Astrocyte of the spinal cord (primary cell): ENCODE results near the gene KCNN4.
A peak's percentile ranks its signal among the peaks of the same experiment; 100 is the strongest.

ENCODE experiments used
- DNase-seq: peaks from one replicate; pipeline ENCODE4 v3.0.0; 2011; ENCODE audit warnings: low read depth, low spot score
- H3K4me3 ChIP-seq: 2 replicates; pipeline ENCODE4 v1.5.1; 2011; ENCODE audit warnings: low read depth, mild to moderate bottlenecking, low read length, moderate library complexity
- in situ Hi-C: cut with HindIII; loops from 2 replicates; pipeline ENCODE4 v1.10.0; 2017; ENCODE audit warnings: low sequenced_read_pairs
- TF ChIP-seq, protein P1 (sequence below): IDR thresholded peaks from 2 replicates; pipeline ENCODE4 v1.5.1; 2012; ENCODE audit warnings: low read depth, mild to moderate bottlenecking, low read length, inconsistent platforms

KCNN4 gene

DNA sequence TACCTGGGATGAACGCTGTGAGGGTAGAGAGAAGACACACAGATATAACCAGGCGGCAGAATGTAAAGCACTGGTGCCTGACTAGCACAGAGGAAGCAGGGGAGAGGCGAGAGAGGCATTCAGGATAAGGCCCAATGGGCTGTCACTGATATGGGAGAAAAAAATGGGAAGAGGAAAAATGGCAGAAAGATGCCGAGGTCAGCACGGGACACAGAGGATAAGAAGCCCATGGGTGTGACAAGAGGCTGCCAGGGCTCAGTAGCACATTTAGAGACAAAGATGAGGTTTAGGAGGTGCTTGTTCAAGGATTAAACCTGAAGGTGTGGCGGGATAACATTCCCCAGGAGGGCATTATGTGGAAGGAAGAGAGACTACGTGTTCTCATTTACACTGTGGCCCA, 31.6 kb downstream of the KCNN4 start:
- no peak overlapping the region for H3K4me3 ChIP-seq
- DNase-seq: no peak
- TF ChIP-seq, protein P1, sequence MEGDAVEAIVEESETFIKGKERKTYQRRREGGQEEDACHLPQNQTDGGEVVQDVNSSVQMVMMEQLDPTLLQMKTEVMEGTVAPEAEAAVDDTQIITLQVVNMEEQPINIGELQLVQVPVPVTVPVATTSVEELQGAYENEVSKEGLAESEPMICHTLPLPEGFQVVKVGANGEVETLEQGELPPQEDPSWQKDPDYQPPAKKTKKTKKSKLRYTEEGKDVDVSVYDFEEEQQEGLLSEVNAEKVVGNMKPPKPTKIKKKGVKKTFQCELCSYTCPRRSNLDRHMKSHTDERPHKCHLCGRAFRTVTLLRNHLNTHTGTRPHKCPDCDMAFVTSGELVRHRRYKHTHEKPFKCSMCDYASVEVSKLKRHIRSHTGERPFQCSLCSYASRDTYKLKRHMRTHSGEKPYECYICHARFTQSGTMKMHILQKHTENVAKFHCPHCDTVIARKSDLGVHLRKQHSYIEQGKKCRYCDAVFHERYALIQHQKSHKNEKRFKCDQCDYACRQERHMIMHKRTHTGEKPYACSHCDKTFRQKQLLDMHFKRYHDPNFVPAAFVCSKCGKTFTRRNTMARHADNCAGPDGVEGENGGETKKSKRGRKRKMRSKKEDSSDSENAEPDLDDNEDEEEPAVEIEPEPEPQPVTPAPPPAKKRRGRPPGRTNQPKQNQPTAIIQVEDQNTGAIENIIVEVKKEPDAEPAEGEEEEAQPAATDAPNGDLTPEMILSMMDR: no peak
- in situ Hi-C loops: no loop called here

DNA sequence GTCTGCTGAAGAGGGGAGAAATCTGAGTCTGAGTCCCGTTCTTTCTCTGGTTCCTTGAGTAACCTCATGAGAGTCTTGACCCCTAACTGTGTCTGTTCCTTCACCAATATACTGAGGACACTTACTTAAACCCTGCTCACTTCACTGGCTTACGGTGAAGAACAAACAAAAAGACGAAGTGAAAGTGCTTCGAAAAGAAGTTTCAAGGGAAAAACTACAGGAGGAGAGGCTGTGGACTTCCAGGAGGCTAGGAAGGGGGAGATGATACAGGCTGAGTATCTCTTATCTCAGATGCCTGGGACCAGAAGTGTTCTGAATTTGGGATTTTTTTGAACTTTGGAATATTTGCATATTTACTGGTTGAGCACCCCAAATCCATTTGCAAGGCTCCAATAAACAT, 32.1 kb downstream of the KCNN4 start:
- DNase-seq: no peak
- TF ChIP-seq, protein P1: no peak
- in situ Hi-C loops: no loop called here
- no peak overlapping the region for H3K4me3 ChIP-seq

DNA sequence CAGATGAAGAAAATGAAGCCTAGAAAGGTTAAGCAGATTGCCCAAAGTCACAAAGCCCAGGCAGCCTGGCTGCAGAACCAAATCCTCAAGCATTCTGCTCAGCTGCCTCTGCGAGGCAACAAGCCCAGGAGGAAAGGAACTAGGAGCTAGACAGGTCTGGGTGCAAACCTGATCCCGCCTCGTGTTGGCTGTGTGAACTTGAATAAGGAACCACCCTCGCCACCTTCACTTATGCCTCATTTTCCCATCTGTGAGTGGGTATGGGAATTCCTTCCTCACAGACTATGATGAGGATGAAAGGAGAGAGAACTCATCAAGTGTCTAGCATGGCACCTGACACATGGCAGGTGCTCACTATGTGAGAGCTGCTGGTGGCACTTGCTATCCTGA, 32.6 kb downstream of the KCNN4 start:
- in situ Hi-C loops: no loop called here
- DNase-seq: no peak
- TF ChIP-seq, protein P1: no peak
- H3K4me3 ChIP-seq: no peak overlapping the region

DNA sequence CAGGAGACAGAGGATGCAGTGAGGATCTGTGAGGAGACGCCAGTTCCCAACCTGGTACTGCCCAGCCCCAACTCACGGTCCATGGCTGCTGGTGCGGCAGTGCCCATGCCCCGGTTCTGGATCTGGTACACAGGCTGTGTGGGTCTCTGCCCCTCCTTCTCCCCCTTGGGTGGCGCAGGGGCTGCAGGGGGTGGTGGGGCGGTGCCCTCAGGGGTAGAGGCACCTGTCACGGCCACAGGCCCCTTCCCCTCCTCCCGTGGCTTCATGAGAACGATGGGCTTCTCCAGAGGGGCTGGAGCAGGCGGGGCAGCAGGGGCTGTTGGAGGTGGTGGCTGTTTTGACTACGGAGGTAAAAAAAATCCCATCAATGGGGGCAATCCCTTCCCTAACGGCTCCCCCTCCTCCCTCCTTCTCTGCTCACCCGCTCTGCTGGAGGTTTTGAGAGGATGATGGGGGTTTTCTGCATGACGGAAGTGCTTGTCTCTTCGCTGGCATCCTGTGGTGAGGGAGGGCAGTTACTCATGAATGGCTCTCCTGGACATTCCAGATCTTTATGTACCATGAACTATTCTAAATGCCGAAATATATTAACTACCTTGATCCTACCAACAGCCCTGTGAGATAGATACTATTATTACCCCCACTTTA, 33.1 kb downstream of the KCNN4 start:
- in situ Hi-C loops: no loop called here
- peak; percentile 29 for DNase-seq
- no peak overlapping the region for H3K4me3 ChIP-seq
- TF ChIP-seq, protein P1: no peak

DNA sequence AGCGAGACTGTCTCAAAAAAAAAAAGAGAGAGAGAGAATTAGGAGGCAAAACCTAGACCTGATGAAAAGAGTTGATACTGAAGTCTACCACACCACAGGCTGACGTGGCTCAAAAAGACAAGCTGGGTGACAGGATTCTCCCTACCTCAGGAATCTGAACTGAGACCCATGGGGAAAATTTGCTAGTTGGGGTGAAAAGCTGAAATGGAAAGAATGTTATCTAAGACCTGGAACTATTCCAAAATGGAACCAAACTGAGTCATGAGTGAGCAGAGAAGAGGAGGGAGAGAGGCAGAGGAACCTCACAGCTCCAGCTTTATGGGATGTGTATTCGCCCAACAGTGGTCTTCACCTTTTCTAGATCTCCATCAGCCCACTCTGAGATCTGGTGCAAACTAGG, 37.7 kb downstream of the KCNN4 start:
- TF ChIP-seq, protein P1: no peak
- DNase-seq: peak; percentile 48
- in situ Hi-C loops: no loop called here
- no peak overlapping the region for H3K4me3 ChIP-seq

DNA sequence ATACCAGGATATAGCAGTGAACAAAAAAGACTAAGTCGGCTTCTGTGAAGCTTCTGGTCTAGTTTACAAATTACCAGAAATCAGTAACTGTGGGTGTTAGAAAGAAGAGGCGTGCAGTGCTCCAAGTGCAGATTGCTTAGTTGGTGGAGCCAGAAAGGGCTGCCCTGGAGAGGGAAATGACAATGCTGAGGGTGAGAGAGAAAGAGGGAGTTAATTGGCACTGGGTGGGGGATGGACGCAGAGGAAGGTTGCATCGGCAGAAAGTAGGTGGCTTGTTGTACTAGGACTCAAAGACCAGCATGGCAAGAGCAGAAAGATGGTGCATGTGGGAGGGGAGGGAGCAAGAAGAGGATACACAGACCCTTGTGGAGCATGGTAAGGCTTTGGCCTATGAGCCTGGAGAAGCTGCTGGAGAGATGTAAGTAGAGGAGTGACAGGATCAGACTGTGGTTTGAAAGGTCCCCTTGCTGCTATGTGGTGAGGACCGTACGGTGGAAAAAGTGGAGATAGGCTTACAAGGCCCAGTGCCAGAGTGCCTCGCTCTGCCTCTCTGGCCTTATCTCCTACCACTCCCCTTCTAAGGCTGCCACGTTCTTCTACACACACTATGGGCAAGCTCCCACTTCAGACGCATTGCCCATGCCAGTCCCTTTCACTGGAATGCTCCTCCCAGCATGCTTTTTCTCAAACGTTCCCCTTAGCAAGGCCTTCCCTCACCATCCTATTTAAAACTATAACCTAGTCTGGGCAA, 39.5 kb downstream of the KCNN4 start:
- in situ Hi-C loops: no loop called here
- TF ChIP-seq, protein P1: no peak

More for the DNA sequence above, 39.5 kb downstream of the KCNN4 start:
- H3K4me3 ChIP-seq: no peak overlapping the region
- DNase-seq: no peak
